Type B pancreatic cell (in vitro differentiated cells): Measurements from ENCODE around the gene APBB2. TPM values are rescaled to one million over a fixed set of nuclear protein-coding genes. Genes with fewer than 3 reads are reported as not detected.

Experiments used
- DNase-seq: peaks from one replicate; pipeline ENCODE4 v3.0.0; 2021; ENCODE audit warnings: mixed read lengths; ENCODE audit not compliant: unreplicated experiment; ENCODE audit errors: extremely low spot score
- H3K27ac Mint-ChIP-seq: 2 replicates; pipeline ENCODE4 v1.8.0; 2021; ENCODE audit warnings: mild to moderate bottlenecking, mixed read lengths
- H3K27me3 Mint-ChIP-seq: 2 replicates; pipeline ENCODE4 v1.8.0; 2021; ENCODE audit warnings: mixed read lengths
- H3K36me3 Mint-ChIP-seq: 2 replicates; pipeline ENCODE4 v1.8.0; 2021; ENCODE audit warnings: mixed read lengths
- H3K4me1 Mint-ChIP-seq: one replicate; pipeline ENCODE4 v1.8.0; 2021; ENCODE audit warnings: mixed read lengths; ENCODE audit not compliant: unreplicated experiment
- H3K4me3 Mint-ChIP-seq: 2 replicates; pipeline ENCODE4 v1.8.0; 2021; ENCODE audit warnings: mild to moderate bottlenecking, mixed read lengths
- H3K9me3 Mint-ChIP-seq: 2 replicates; pipeline ENCODE4 v1.8.0; 2021; ENCODE audit warnings: mixed read lengths
- CTCF ChIP-seq: fragments of 200-600 bp; sonication (generic); conservative IDR thresholded peaks from 2 replicates; pipeline ENCODE4 v1.5.0; 2021; ENCODE audit warnings: antibody characterized with exemption, mild to moderate bottlenecking
- total RNA-seq: library from RNA; stranded (reverse); gene quantifications from 2 replicates; pipeline ENCODE4 v1.2.1, GENCODE V29; 2021; ENCODE audit warnings: low replicate concordance

APBB2 gene
- total RNA-seq, 1 donor from 2014 or later: 33.3 TPM

- H3K4me1 Mint-ChIP-seq: peaks cover 11% of the 10 kb centered on the region
- DNase-seq: no peak
- H3K4me3 Mint-ChIP-seq: no peak overlapping the region
- no peak overlapping the region for H3K27ac Mint-ChIP-seq
- TF ChIP-seq CTCF: no peak
- H3K9me3 Mint-ChIP-seq: peaks cover 10% of the 10 kb centered on the region
- H3K27me3 Mint-ChIP-seq: peaks cover 3% of the 10 kb centered on the region
- H3K36me3 Mint-ChIP-seq: peaks cover 8% of the 10 kb centered on the region
Measured at GRCh38 chr4:41184009-41184408, 30.3 kb downstream of the APBB2 start.

- Mint-ChIP-seq H3K27me3 (peaks cover 3% of the 10 kb centered on the region), H3K27ac (no peak overlapping the region), H3K4me3 (no peak overlapping the region), H3K36me3 (peaks cover 8% of the 10 kb centered on the region), H3K4me1 (peaks cover 19% of the 10 kb centered on the region), H3K9me3 (peaks cover 10% of the 10 kb centered on the region)
- no peak for TF ChIP-seq CTCF
- no peak for DNase-seq
Measured at GRCh38 chr4:41183021-41183553, 31.3 kb downstream of the APBB2 start.

- DNase-seq: no peak
- Mint-ChIP-seq H3K36me3 (peaks cover 8% of the 10 kb centered on the region), H3K27ac (no peak overlapping the region), H3K4me3 (no peak overlapping the region), H3K4me1 (peaks cover 28% of the 10 kb centered on the region), H3K9me3 (peaks cover 10% of the 10 kb centered on the region), H3K27me3 (peaks cover 6% of the 10 kb centered on the region)
- no peak for TF ChIP-seq CTCF
Measured at GRCh38 chr4:41181037-41181436, 33.3 kb downstream of the APBB2 start.

- H3K4me3 Mint-ChIP-seq: no peak overlapping the region
- H3K4me1 Mint-ChIP-seq: peaks cover 30% of the 10 kb centered on the region
- TF ChIP-seq CTCF: no peak
- DNase-seq: no peak
- H3K27ac Mint-ChIP-seq: no peak overlapping the region
- H3K36me3 Mint-ChIP-seq: peaks cover 3% of the 10 kb centered on the region
- peaks cover 6% of the 10 kb centered on the region for H3K27me3 Mint-ChIP-seq
- peaks cover 6% of the 10 kb centered on the region for H3K9me3 Mint-ChIP-seq
Measured at GRCh38 chr4:41179498-41180195, 34.7 kb downstream of the APBB2 start.

GRCh38 chr4:41178372-41179370 lies 35.7 kb downstream of the APBB2 start:
- Mint-ChIP-seq H3K4me1 (peaks cover 30% of the 10 kb centered on the region), H3K27ac (no peak overlapping the region)

More at GRCh38 chr4:41178372-41179370, 35.7 kb downstream of the APBB2 start:
- H3K27me3 Mint-ChIP-seq: peaks cover 6% of the 10 kb centered on the region
- no peak for TF ChIP-seq CTCF
- no peak for DNase-seq
- H3K36me3 Mint-ChIP-seq: peaks cover 3% of the 10 kb centered on the region
- no peak overlapping the region for H3K4me3 Mint-ChIP-seq
- peaks cover 6% of the 10 kb centered on the region for H3K9me3 Mint-ChIP-seq
